GM12878 (cell line): ENCODE results near the gene UQCRH.

Experiments used
- ATF7 ChIP-seq: fragments of 450-650 bp; IDR thresholded peaks from 2 replicates; pipeline ENCODE4 v1.6.1; 2016; ENCODE audit warnings: low read depth, mild to moderate bottlenecking
- CTCF ChIP-seq, 3 experiments: IDR thresholded peaks in 2 of 3; conservative IDR thresholded peaks in 1 of 3; 2 replicates each; pipeline ENCODE4 v1.5.1; 2011; ENCODE audit warnings: low read depth in 3 of 3, low read length in 3 of 3, mild to moderate bottlenecking in 3 of 3, control low read depth in 2 of 3, moderate library complexity in 2 of 3, inconsistent platforms in 1 of 3, mixed read lengths in 1 of 3; ENCODE audit not compliant: control insufficient read depth in 2 of 3, insufficient read depth in 1 of 3; ENCODE audit errors: extremely low read depth in 1 of 3
- EP300 ChIP-seq, 2 experiments: fragments of 150-350 bp in 1 of 2; IDR thresholded peaks; 2 replicates each; pipeline ENCODE4 v1.6.1; 2011 to 2012; ENCODE audit warnings: low read depth in 2 of 2, low read length in 2 of 2, borderline replicate concordance in 1 of 2, improper control_type of control experiment in 1 of 2, inconsistent platforms in 1 of 2; ENCODE audit not compliant: control insufficient read depth in 1 of 2
- ETV6 ChIP-seq, 2 experiments: fragments of 450-650 bp in 1 of 2; IDR thresholded peaks in 1 of 2; conservative IDR thresholded peaks in 1 of 2; 2 replicates each; pipeline ENCODE4 v1.6.1; 2014; ENCODE audit warnings: antibody characterized with exemption in 1 of 2, borderline replicate concordance in 1 of 2, low read depth in 1 of 2, mild to moderate bottlenecking in 1 of 2, moderate library complexity in 1 of 2
- GABPA ChIP-seq: IDR thresholded peaks from 2 replicates; pipeline ENCODE4 v1.6.1; 2014; ENCODE audit warnings: antibody characterized with exemption, low read depth, mild to moderate bottlenecking, inconsistent platforms
- HCFC1 ChIP-seq: fragments of 150-350 bp; IDR thresholded peaks from 2 replicates; pipeline ENCODE4 v1.6.1; 2014; ENCODE audit warnings: low read length
- POLR2A ChIP-seq: IDR thresholded peaks from 2 replicates; pipeline ENCODE4 v1.6.1; 2011; ENCODE audit warnings: low read depth, mild to moderate bottlenecking, low read length
- POU2F2 ChIP-seq: IDR thresholded peaks from 3 replicates; pipeline ENCODE4 v1.6.1; 2011; ENCODE audit warnings: low read depth, mild to moderate bottlenecking, low read length, borderline replicate concordance
- RAD21 ChIP-seq: IDR thresholded peaks from 2 replicates; pipeline ENCODE4 v1.6.1; 2011; ENCODE audit warnings: mild to moderate bottlenecking, low read depth, low read length, moderate library complexity; ENCODE audit not compliant: insufficient read depth
- RFX5 ChIP-seq: IDR thresholded peaks from 2 replicates; pipeline ENCODE4 v1.6.1; 2011; ENCODE audit warnings: low read depth, low read length, improper control_type of control experiment
- SUPT20H ChIP-seq: IDR thresholded peaks from 2 replicates; pipeline ENCODE4 v1.6.1; 2011; ENCODE audit warnings: low read depth, mild to moderate bottlenecking, low read length, moderate library complexity, borderline replicate concordance; ENCODE audit not compliant: control insufficient read depth
- YY1 ChIP-seq: IDR thresholded peaks from 2 replicates; pipeline ENCODE4 v1.6.1; 2011; ENCODE audit warnings: low read depth, mild to moderate bottlenecking, low read length
- TF ChIP-seq, protein P1 (sequence below): IDR thresholded peaks from 2 replicates; pipeline ENCODE4 v1.6.1; 2012; ENCODE audit warnings: low read depth, low read length, improper control_type of control experiment
- TF ChIP-seq, protein P2 (sequence below): IDR thresholded peaks from 2 replicates; pipeline ENCODE4 v1.6.1; 2012; ENCODE audit warnings: mild to moderate bottlenecking, low read depth, low read length

GRCh38 chr1:46277658-46278373 lies 25.7 kb upstream of the UQCRH start:
- TF ChIP-seq, protein P1, sequence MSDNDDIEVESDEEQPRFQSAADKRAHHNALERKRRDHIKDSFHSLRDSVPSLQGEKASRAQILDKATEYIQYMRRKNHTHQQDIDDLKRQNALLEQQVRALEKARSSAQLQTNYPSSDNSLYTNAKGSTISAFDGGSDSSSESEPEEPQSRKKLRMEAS, result no peak
- TF ChIP-seq GABPA (no peak), CTCF (IDR thresholded peaks at IDR 0.05 in 2 of 3, conservative IDR thresholded peaks at IDR 0.05 in 1 of 3; ENCODE audit: control insufficient read depth in 2 of 3, extremely low read depth in 1 of 3, insufficient read depth in 1 of 3, low read depth in 3 of 3, low read length in 3 of 3) (no peak), POU2F2 (no peak), ETV6 (conservative IDR thresholded peaks at IDR 0.05 in 1 of 2, IDR thresholded peaks at IDR 0.05 in 1 of 2; ENCODE audit: borderline replicate concordance in 1 of 2, low read depth in 1 of 2) (no peak), POLR2A (no peak; the same call in 1 of the 2 replicates), SUPT20H (no peak), YY1 (no peak), ATF7 (no peak), RFX5 (no peak), HCFC1 (no peak), RAD21 (no peak), EP300 (IDR thresholded peaks at IDR 0.05; ENCODE audit: borderline replicate concordance in 1 of 2, control insufficient read depth in 1 of 2, low read depth in 2 of 2, low read length in 2 of 2) (no peak)
- TF ChIP-seq, protein P2, sequence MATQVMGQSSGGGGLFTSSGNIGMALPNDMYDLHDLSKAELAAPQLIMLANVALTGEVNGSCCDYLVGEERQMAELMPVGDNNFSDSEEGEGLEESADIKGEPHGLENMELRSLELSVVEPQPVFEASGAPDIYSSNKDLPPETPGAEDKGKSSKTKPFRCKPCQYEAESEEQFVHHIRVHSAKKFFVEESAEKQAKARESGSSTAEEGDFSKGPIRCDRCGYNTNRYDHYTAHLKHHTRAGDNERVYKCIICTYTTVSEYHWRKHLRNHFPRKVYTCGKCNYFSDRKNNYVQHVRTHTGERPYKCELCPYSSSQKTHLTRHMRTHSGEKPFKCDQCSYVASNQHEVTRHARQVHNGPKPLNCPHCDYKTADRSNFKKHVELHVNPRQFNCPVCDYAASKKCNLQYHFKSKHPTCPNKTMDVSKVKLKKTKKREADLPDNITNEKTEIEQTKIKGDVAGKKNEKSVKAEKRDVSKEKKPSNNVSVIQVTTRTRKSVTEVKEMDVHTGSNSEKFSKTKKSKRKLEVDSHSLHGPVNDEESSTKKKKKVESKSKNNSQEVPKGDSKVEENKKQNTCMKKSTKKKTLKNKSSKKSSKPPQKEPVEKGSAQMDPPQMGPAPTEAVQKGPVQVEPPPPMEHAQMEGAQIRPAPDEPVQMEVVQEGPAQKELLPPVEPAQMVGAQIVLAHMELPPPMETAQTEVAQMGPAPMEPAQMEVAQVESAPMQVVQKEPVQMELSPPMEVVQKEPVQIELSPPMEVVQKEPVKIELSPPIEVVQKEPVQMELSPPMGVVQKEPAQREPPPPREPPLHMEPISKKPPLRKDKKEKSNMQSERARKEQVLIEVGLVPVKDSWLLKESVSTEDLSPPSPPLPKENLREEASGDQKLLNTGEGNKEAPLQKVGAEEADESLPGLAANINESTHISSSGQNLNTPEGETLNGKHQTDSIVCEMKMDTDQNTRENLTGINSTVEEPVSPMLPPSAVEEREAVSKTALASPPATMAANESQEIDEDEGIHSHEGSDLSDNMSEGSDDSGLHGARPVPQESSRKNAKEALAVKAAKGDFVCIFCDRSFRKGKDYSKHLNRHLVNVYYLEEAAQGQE, result no peak
